Fibroblast of skin of left quadriceps (primary cell): Measurements from ENCODE around the gene JMJD1C.
"Not testable (repeated sequence)": the region's sequence is repeated elsewhere in the genome, so short reads cannot be mapped to it uniquely, and the experiment has no call there.

Experiments used
- DNase-seq, 2 experiments: peaks; one replicate each; pipeline ENCODE4 v3.0.0-alpha.2; 2013; ENCODE audit warnings: low read depth in 2 of 2

The JMJD1C gene

GRCh38 chr10:63260103-63260859, 205.5 kb downstream of the JMJD1C start:
- DNase-seq: no peak

- no peak for DNase-seq
These were observed 206.7 kb downstream of the JMJD1C start for GRCh38 chr10:63258920-63259678.

- DNase-seq: no peak
These were observed 208.0 kb downstream of the JMJD1C start for GRCh38 chr10:63257778-63258177.

GRCh38 chr10:63256009-63256773, 209.6 kb downstream of the JMJD1C start:
- DNase-seq: no peak

GRCh38 chr10:63255316-63255715, 210.5 kb downstream of the JMJD1C start:
- no peak for DNase-seq

GRCh38 chr10:63253040-63253439, 212.7 kb downstream of the JMJD1C start:
- no peak for DNase-seq

- DNase-seq: no peak
These were observed 213.5 kb downstream of the JMJD1C start for GRCh38 chr10:63252095-63252762.

GRCh38 chr10:63250032-63250431, 215.7 kb downstream of the JMJD1C start:
- DNase-seq: no peak

GRCh38 chr10:63247771-63248170, 218.0 kb downstream of the JMJD1C start:
- DNase-seq: no peak

- no peak for DNase-seq
These were observed 219.4 kb downstream of the JMJD1C start for GRCh38 chr10:63246356-63246755.

- DNase-seq: no peak
These were observed 223.9 kb downstream of the JMJD1C start for GRCh38 chr10:63241841-63242281.

GRCh38 chr10:63240807-63241206, 225.0 kb downstream of the JMJD1C start:
- DNase-seq: no peak

- DNase-seq: no peak
These were observed 227.3 kb downstream of the JMJD1C start for GRCh38 chr10:63238501-63238900.

GRCh38 chr10:63237396-63237795, 228.4 kb downstream of the JMJD1C start:
- DNase-seq: no peak

- DNase-seq: peak; percentile 78 to 82
These were observed 229.5 kb downstream of the JMJD1C start for GRCh38 chr10:63236113-63236935.

- DNase-seq: not testable (repeated sequence)
These were observed 230.6 kb downstream of the JMJD1C start for GRCh38 chr10:63235136-63235535.

- no peak for DNase-seq
These were observed 236.6 kb downstream of the JMJD1C start for GRCh38 chr10:63229161-63229560.

- no peak for DNase-seq
These were observed 237.5 kb downstream of the JMJD1C start for GRCh38 chr10:63228237-63228636.

GRCh38 chr10:63227207-63227895, 238.4 kb downstream of the JMJD1C start:
- DNase-seq: peak in 1 of 2 experiments; percentile 20

- DNase-seq: no peak
These were observed 241.5 kb downstream of the JMJD1C start for GRCh38 chr10:63224241-63224640.
